Testis (tissue), 2 donors: ENCODE data around the gene EDIL3.

Source experiments
- CTCF ChIP-seq, 3 experiments: fragments of 450-650 bp in 2 of 3; fragments of 200-600 bp in 1 of 3; sonication (generic) in 1 of 3; IDR thresholded peaks; one replicate each; pipeline ENCODE4 v1.5.1; 2016 to 2019; ENCODE audit warnings: antibody characterized with exemption in 3 of 3, mild to moderate bottlenecking in 2 of 3, moderate library complexity in 1 of 3
- POLR2A ChIP-seq: fragments of 450-650 bp; IDR thresholded peaks from one replicate; pipeline ENCODE4 v1.6.1; 2017; ENCODE audit warnings: antibody characterized with exemption, mild to moderate bottlenecking, moderate library complexity

GRCh38 chr5:84362061-84362720, 22.5 kb downstream of the EDIL3 start:
- TF ChIP-seq CTCF (IDR thresholded peaks at IDR 0.05) (no peak), POLR2A (no peak)
